HG03354 (cell line): ENCODE results near the gene NRN1L.
"Not testable (repeated sequence)": the region's sequence is repeated elsewhere in the genome, so short reads cannot be mapped to it uniquely, and the experiment has no call there.

ENCODE experiments used
- ATAC-seq: cut with Tn5 transposase; IDR thresholded peaks from one replicate; pipeline ENCODE4 v1.9.1; 2021; ENCODE audit warnings: mild to moderate bottlenecking; ENCODE audit not compliant: unreplicated experiment, poor library complexity, severe bottlenecking

NRN1L gene

GRCh38 chr16:67914758-67915495, 30.2 kb downstream of the NRN1L start:
- ATAC-seq: no peak

- ATAC-seq: not testable (repeated sequence)
Measured at GRCh38 chr16:67915496-67915769, 30.7 kb downstream of the NRN1L start.

- no peak for ATAC-seq
Measured at GRCh38 chr16:67915831-67916723, 31.4 kb downstream of the NRN1L start.

- no peak for ATAC-seq
Measured at GRCh38 chr16:67917140-67917851, 32.6 kb downstream of the NRN1L start.

- no peak for ATAC-seq
Measured at GRCh38 chr16:67917852-67918236, 33.2 kb downstream of the NRN1L start.

- no peak for ATAC-seq
Measured at GRCh38 chr16:67919622-67920221, 35.0 kb downstream of the NRN1L start.

- no peak for ATAC-seq
Measured at GRCh38 chr16:67922221-67922620, 37.5 kb downstream of the NRN1L start.

- ATAC-seq: no peak
Measured at GRCh38 chr16:67922740-67923139, 38.1 kb downstream of the NRN1L start.

GRCh38 chr16:67923414-67924116, 38.9 kb downstream of the NRN1L start:
- ATAC-seq: no peak

GRCh38 chr16:67924140-67924906, 39.6 kb downstream of the NRN1L start:
- ATAC-seq: no peak

- ATAC-seq: no peak
Measured at GRCh38 chr16:67926181-67926750, 41.6 kb downstream of the NRN1L start.

- ATAC-seq: no peak
Measured at GRCh38 chr16:67927131-67927941, 42.7 kb downstream of the NRN1L start.

GRCh38 chr16:67928147-67928546, 43.5 kb downstream of the NRN1L start:
- no peak for ATAC-seq

- peak; percentile 58 for ATAC-seq
Measured at GRCh38 chr16:67928561-67929364, 44.1 kb downstream of the NRN1L start.

GRCh38 chr16:67930191-67930590, 45.5 kb downstream of the NRN1L start:
- no peak for ATAC-seq

GRCh38 chr16:67930678-67931211, 46.1 kb downstream of the NRN1L start:
- no peak for ATAC-seq
